K562 (cell line): ENCODE measurements around the gene VEGFA. TPM values are rescaled to one million over a fixed set of nuclear protein-coding genes. Genes with fewer than 3 reads are reported as not detected.

Source experiments
- EP400 ChIP-seq: fragments of 450-650 bp; IDR thresholded peaks from 2 replicates; pipeline ENCODE4 v1.6.1; 2017; ENCODE audit warnings: antibody characterized with exemption, mild to moderate bottlenecking, moderate library complexity
- ETV1 ChIP-seq: fragments of 450-650 bp; conservative IDR thresholded peaks from 2 replicates; pipeline ENCODE4 v1.6.1; 2016; ENCODE audit warnings: missing genetic modification characterization, control low read depth, low read depth, missing compliant biosample characterization
- FIP1L1 ChIP-seq: fragments of 200-400 bp; formaldehyde crosslinking; IDR thresholded peaks from 2 replicates; pipeline ENCODE4 v1.6.1; 2018; ENCODE audit warnings: mild to moderate bottlenecking, low read depth, low read length; ENCODE audit not compliant: poor library complexity, severe bottlenecking
- FOS ChIP-seq: IDR thresholded peaks from 3 replicates; pipeline ENCODE4 v1.6.1; 2011; ENCODE audit not compliant: insufficient read length; ENCODE audit errors: extremely low read depth
- HDAC1 ChIP-seq, 2 experiments: fragments of 450-650 bp; IDR thresholded peaks; 2 replicates each; pipeline ENCODE4 v1.6.1; 2016 to 2017; ENCODE audit warnings: inconsistent platforms in 1 of 2, mild to moderate bottlenecking in 1 of 2, moderate library complexity in 1 of 2
- HNRNPL ChIP-seq: fragments of 200-400 bp; formaldehyde crosslinking; IDR thresholded peaks from 2 replicates; pipeline ENCODE4 v1.6.1; 2017; ENCODE audit warnings: low read depth, mild to moderate bottlenecking, low read length
- IFI16 ChIP-seq: fragments of 250-450 bp; sonication (Bioruptor Pico); IDR thresholded peaks from 2 replicates; pipeline ENCODE4 v2.1.2; 2022; ENCODE audit warnings: mild to moderate bottlenecking, inconsistent platforms
- MAFG ChIP-seq: fragments of 450-650 bp; conservative IDR thresholded peaks from 2 replicates; pipeline ENCODE4 v1.6.1; 2016; ENCODE audit warnings: missing genetic modification characterization, missing compliant biosample characterization
- MXI1 ChIP-seq: IDR thresholded peaks from 2 replicates; pipeline ENCODE4 v1.6.1; 2011; ENCODE audit warnings: low read depth, mild to moderate bottlenecking, improper control_type of control experiment, low read length
- PKNOX1 ChIP-seq: fragments of 450-650 bp; IDR thresholded peaks from 2 replicates; pipeline ENCODE4 v1.6.1; 2016
- POLR3G ChIP-seq: IDR thresholded peaks from 2 replicates; pipeline ENCODE4 v1.6.1; 2011; ENCODE audit not compliant: insufficient read length, insufficient replicate concordance; ENCODE audit errors: extremely low read depth
- PPARD ChIP-seq: fragments of 250-450 bp; sonication (Bioruptor Pico); IDR thresholded peaks from 2 replicates; pipeline ENCODE4 v1.8.0; 2022; ENCODE audit warnings: inconsistent platforms, mild to moderate bottlenecking, moderate library complexity
- RFX1 ChIP-seq: fragments of 450-650 bp; IDR thresholded peaks from 2 replicates; pipeline ENCODE4 v1.6.1; 2016; ENCODE audit warnings: mild to moderate bottlenecking, moderate library complexity
- SMARCA4 ChIP-seq: fragments of 450-650 bp; IDR thresholded peaks from 2 replicates; pipeline ENCODE4 v1.6.1; 2016
- TEAD2 ChIP-seq: fragments of 450-650 bp; IDR thresholded peaks from 2 replicates; pipeline ENCODE4 v1.6.1; 2016; ENCODE audit warnings: missing genetic modification characterization, control low read depth, missing compliant biosample characterization
- ZBTB17 ChIP-seq: fragments of 450-650 bp; formaldehyde crosslinking; IDR thresholded peaks from 2 replicates; pipeline ENCODE4 v1.4.0; 2020; ENCODE audit warnings: mild to moderate bottlenecking
- ZBTB9 ChIP-seq: fragments of 450-650 bp; formaldehyde crosslinking; IDR thresholded peaks from 2 replicates; pipeline ENCODE4 v1.4.0; 2020; ENCODE audit warnings: mild to moderate bottlenecking, moderate library complexity
- ZHX1 ChIP-seq: fragments of 150-350 bp; conservative IDR thresholded peaks from 2 replicates; pipeline ENCODE4 v1.6.1; 2014; ENCODE audit warnings: low read length
- ZNF316 ChIP-seq: fragments of 450-650 bp; IDR thresholded peaks from 2 replicates; pipeline ENCODE4 v1.6.1; 2016
- ZNF431 ChIP-seq: sonication (generic); formaldehyde crosslinking; IDR thresholded peaks from 2 replicates; pipeline ENCODE4 v1.8.0; 2022; ENCODE audit warnings: mild to moderate bottlenecking, missing genetic modification reagents
- ZNF655 ChIP-seq: fragments of 250-450 bp; sonication (Bioruptor Pico); IDR thresholded peaks from 2 replicates; pipeline ENCODE4 v1.5.0; 2021
- ZNF76 ChIP-seq: fragments of 250-450 bp; sonication (Bioruptor Pico); IDR thresholded peaks from 2 replicates; pipeline ENCODE4 v1.4.0; 2020; ENCODE audit warnings: mild to moderate bottlenecking, moderate library complexity, borderline replicate concordance
- ZZZ3 ChIP-seq: fragments of 450-650 bp; IDR thresholded peaks from 2 replicates; pipeline ENCODE4 v1.6.1; 2016; ENCODE audit warnings: antibody characterized with exemption, mild to moderate bottlenecking, moderate library complexity
- polyA plus RNA-seq, 8 experiments: library from polyadenylated mRNA; depleted of rRNA in 4 of 8; stranded (reverse) in 5 of 8; unstranded in 3 of 8; fragments of >200 nt; fragmentation: Nextera tagmentation in 2 of 8; fragmentation: Illumina TruSeq in 1 of 8; extraction: Ambion mirVana in 2 of 8; extraction: Trizol in 1 of 8; gene quantifications; 2 replicates each; pipeline versions ENCODE4 v1.2.1 to v1.2.3, GENCODE V29; 2011 to 2014; ENCODE audit warnings: inconsistent platforms in 1 of 8, missing spikeins in 1 of 8
- total RNA-seq, 7 experiments: library from RNA; depleted of rRNA in 6 of 7; stranded (reverse); fragments of >200 nt in 6 of 7; fragmentation: Illumina TruSeq in 2 of 7; extraction: Trizol in 2 of 7; gene quantifications; 2 replicates each; pipeline versions ENCODE4 v1.2.1 to v1.2.3, GENCODE V29; 2011 to 2021; ENCODE audit warnings: low replicate concordance in 1 of 7

VEGFA gene
- total and polyA plus RNA-seq, 9 of the 15 experiments (the other 6 are each of a cell fraction or from before 2014, with no cell fraction given), result 14.0 to 271 (median 124) TPM

GRCh38 chr6:43803055-43803782 lies 33.2 kb downstream of the VEGFA start (continued):
- TF ChIP-seq PKNOX1 (no peak), ZNF316 (no peak), RFX1 (no peak), MXI1 (no peak), ZNF655 (CRISPR knock-in tag) (no peak), POLR3G (no peak), MAFG (no peak), TEAD2 (tag) (no peak), FIP1L1 (no peak), FOS (no peak), PPARD (CRISPR knock-in tag) (no peak), IFI16 (CRISPR knock-in tag) (no peak), HDAC1 (IDR thresholded peaks at IDR 0.05) (peak in 1 of 2 experiments; percentile 73; a peak in 3 of 4 replicates), HNRNPL (no peak), ETV1 (tag) (no peak), ZBTB9 (CRISPR knock-in tag) (no peak; the same call in 1 of the 2 replicates), ZZZ3 (no peak), EP400 (no peak), SMARCA4 (peak; percentile 82), ZBTB17 (CRISPR knock-in tag) (no peak), ZNF76 (CRISPR knock-in tag) (no peak), ZHX1 (no peak), ZNF431 (CRISPR knock-in tag) (no peak)
